Measurements from ENCODE around the gene COP1.

DNA sequence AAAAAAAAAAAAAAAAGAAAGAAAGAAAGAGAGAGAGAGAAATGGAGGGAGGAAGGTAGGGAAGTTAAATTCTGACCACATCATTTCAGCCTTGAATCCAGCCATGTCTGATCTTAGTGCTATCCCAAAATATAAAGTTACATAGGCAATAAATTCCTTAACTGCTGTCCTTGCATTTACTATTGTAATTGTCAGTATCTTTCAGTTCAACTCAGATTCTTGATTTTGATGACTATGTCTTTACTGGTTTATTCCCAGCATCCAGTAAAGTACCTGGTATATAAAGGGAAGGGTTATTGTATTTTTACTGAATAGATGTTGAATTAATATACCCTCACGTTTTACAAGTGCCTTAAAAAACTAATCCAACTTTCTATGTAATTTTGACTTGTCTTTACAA is 8.9 kb upstream of the COP1 start:
- TF ChIP-seq ZNF263 (CRISPR knock-in tag; IDR thresholded peaks at IDR 0.05; ENCODE audit: low read depth) (no peak), ZNF423 (CRISPR knock-in tag; IDR thresholded peaks at IDR 0.05) (no peak), ZNF138 (CRISPR knock-in tag; conservative IDR thresholded peaks at IDR 0.05) (no peak)
- TF ChIP-seq, protein P1, sequence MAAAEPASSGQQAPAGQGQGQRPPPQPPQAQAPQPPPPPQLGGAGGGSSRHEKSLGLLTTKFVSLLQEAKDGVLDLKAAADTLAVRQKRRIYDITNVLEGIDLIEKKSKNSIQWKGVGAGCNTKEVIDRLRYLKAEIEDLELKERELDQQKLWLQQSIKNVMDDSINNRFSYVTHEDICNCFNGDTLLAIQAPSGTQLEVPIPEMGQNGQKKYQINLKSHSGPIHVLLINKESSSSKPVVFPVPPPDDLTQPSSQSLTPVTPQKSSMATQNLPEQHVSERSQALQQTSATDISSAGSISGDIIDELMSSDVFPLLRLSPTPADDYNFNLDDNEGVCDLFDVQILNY (CRISPR knock-in tag; IDR thresholded peaks at IDR 0.05) = no peak
- TF ChIP-seq, protein P2, sequence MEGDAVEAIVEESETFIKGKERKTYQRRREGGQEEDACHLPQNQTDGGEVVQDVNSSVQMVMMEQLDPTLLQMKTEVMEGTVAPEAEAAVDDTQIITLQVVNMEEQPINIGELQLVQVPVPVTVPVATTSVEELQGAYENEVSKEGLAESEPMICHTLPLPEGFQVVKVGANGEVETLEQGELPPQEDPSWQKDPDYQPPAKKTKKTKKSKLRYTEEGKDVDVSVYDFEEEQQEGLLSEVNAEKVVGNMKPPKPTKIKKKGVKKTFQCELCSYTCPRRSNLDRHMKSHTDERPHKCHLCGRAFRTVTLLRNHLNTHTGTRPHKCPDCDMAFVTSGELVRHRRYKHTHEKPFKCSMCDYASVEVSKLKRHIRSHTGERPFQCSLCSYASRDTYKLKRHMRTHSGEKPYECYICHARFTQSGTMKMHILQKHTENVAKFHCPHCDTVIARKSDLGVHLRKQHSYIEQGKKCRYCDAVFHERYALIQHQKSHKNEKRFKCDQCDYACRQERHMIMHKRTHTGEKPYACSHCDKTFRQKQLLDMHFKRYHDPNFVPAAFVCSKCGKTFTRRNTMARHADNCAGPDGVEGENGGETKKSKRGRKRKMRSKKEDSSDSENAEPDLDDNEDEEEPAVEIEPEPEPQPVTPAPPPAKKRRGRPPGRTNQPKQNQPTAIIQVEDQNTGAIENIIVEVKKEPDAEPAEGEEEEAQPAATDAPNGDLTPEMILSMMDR (IDR thresholded peaks at IDR 0.05) = no peak
- TF ChIP-seq, protein P3, sequence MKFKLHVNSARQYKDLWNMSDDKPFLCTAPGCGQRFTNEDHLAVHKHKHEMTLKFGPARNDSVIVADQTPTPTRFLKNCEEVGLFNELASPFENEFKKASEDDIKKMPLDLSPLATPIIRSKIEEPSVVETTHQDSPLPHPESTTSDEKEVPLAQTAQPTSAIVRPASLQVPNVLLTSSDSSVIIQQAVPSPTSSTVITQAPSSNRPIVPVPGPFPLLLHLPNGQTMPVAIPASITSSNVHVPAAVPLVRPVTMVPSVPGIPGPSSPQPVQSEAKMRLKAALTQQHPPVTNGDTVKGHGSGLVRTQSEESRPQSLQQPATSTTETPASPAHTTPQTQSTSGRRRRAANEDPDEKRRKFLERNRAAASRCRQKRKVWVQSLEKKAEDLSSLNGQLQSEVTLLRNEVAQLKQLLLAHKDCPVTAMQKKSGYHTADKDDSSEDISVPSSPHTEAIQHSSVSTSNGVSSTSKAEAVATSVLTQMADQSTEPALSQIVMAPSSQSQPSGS (CRISPR knock-in tag; IDR thresholded peaks at IDR 0.05; ENCODE audit: borderline replicate concordance, low read depth) = no peak
